HG03066 (cell line): ENCODE results near the gene MFAP4.

ENCODE experiments used
- ATAC-seq: cut with Tn5 transposase; IDR thresholded peaks from one replicate; pipeline ENCODE4 v1.9.1; 2021; ENCODE audit warnings: low read depth; ENCODE audit not compliant: unreplicated experiment

MFAP4 gene

GRCh38 chr17:19338031-19338990 lies 48.7 kb downstream of the MFAP4 start:
- no peak for ATAC-seq

DNA sequence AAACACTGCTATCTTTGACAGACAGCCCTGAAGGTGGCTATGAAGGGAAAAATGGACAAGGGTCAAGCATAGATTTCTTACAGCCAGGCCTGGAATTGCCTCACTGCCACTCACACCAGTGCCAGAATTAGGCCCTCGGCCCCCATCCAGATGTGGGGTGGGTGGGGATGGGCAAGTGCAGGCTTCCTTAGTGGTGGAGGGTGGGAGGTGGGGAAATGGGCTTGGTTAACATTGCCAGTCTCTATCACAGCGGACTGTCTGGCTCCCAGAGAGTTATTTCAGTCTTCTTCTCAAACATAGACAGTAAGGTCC lies 49.3 kb downstream of the MFAP4 start:
- ATAC-seq: no peak

GRCh38 chr17:19336938-19337711 lies 49.9 kb downstream of the MFAP4 start:
- ATAC-seq: no peak

DNA sequence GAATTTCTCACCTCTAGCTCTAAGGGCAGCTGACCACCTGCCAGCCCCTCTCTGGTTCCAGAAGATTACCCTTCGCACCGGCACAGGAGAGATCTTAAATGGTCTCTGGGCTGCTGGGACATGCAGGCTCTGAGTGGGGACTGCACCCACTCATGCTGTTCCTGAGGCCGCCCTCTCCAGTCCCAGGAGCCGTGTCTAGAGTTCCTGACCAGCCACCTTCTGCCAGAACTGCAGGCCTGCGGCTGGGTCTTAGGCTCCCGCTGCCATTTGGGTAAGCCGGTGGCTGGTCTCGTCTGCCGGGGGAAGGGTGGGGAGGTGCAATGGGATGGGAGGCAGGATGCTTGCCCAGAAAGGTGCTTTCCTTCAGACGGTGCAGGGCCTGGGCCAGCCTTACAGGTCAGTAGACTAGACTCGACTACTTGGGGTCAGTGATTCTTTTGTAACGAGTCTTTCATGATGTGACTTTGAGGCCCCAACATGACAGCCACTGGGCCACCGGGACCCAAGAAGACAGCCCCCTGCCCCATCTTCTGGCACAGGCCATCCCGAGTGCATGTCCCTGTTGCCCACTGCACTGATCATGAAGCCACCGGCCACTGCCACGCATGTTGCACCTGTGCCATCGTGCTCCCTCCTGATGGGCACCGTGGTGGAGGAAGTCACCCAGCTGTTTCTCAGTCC lies 50.9 kb downstream of the MFAP4 start:
- no peak for ATAC-seq

DNA sequence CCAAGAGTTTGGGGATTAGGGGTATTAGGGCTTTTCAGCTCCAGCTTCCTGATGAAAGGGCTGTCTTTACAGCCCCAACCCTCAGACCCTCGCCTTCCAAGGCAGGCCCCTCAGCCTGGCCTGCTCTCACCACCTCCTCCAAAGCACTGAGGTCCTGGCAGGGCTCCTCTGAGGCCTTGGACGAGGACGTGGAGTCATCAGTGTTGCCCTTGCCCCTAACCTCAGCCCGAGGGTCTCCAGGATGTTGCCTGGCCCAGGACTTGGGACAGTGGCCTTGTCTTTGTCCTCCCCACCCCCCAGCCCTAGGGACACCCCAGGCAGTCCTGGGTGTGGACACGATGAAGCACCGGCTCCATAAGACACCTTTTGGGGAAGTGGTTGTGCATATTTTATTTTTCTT lies 52.7 kb downstream of the MFAP4 start:
- no peak for ATAC-seq

- no peak for ATAC-seq
These were observed 53.2 kb downstream of the MFAP4 start for GRCh38 chr17:19333736-19334290.
